H1 (cell line): ENCODE results near the gene MBIP. TPM values are rescaled to one million over a fixed set of nuclear protein-coding genes. Genes with fewer than 3 reads are reported as not detected.

Experiments used
- polyA plus RNA-seq, 7 experiments: library from polyadenylated mRNA; depleted of rRNA in 3 of 7; stranded (reverse) in 5 of 7; unstranded in 2 of 7; fragments of >200 nt in 5 of 7; fragments of 200-250 nt in 2 of 7; gene quantifications; 1 replicate in 5 of 7; 2 replicates in 1 of 7; 4 replicates in 1 of 7; pipeline versions ENCODE4 v1.2.1 to v1.2.3, GENCODE V29; 2011 to 2013; ENCODE audit warnings: missing spikeins in 2 of 7, mixed read lengths in 2 of 7
- total RNA-seq: library from RNA; stranded (reverse); fragmentation: NEBNext Ultra II Directional; extraction: Animal tissue kit (Norgen Biotek cat#: 25700); gene quantifications from 2 replicates; pipeline ENCODE4 v1.2.1, GENCODE V29; 2021

Gene MBIP
- total and polyA plus RNA-seq, 2 of the 8 experiments (the other 6 are each of a cell fraction or from before 2014, with no cell fraction given): 15.0 to 27.4 TPM

Other genes with a start within 250 kb of the MBIP start
- gene PTCSC3, start 143.9 kb downstream of the MBIP start, total RNA-seq: not detected in 2 replicates
- gene PTCSC3, start 143.9 kb downstream of the MBIP start, polyA plus RNA-seq (2011; rRNA removed): not detected in 2 replicates
- gene NKX2-1, start 199.6 kb upstream of the MBIP start, total RNA-seq: not detected in 2 replicates
- not detected in 2 replicates for gene NKX2-1, start 199.6 kb upstream of the MBIP start, polyA plus RNA-seq (2011; rRNA removed)